BJ (cell line): ENCODE results near the gene PLD3. TPM values are rescaled to one million over a fixed set of nuclear protein-coding genes. Genes with fewer than 3 reads are reported as not detected.

Experiments
- CTCF ChIA-PET: fragments of 350-600 bp; formaldehyde crosslinking; extraction: SDS; loops from one replicate; lab custom pipeline; 2021; ENCODE audit warnings: antibody characterized with exemption, inconsistent platforms; lab: Yijun Ruan, JAX
- POLR2A ChIA-PET: fragments of 300-600 bp; sonication (Branson Sonifier 250); formaldehyde crosslinking; extraction: SDS; loops from one replicate; lab custom pipeline; 2021; ENCODE audit warnings: antibody characterized with exemption; lab: Charles Lee
- DNase-seq: peaks from one replicate; pipeline ENCODE4 v3.0.0-alpha.2; 2011; ENCODE audit warnings: low read depth
- H3K27me3 ChIP-seq: 2 replicates; pipeline ENCODE4 v1.6.0; 2011; ENCODE audit warnings: low read length; ENCODE audit not compliant: control insufficient read depth, insufficient read depth
- H3K36me3 ChIP-seq: 2 replicates; pipeline ENCODE4 v1.5.1; 2011; ENCODE audit warnings: low read length; ENCODE audit not compliant: control insufficient read depth, insufficient read depth
- H3K4me3 ChIP-seq: 2 replicates; pipeline ENCODE4 v1.5.1; 2011; ENCODE audit warnings: low read depth, mild to moderate bottlenecking, control low read depth, low read length
- CTCF ChIP-seq: IDR thresholded peaks from 2 replicates; pipeline ENCODE4 v1.5.1; 2011; ENCODE audit warnings: low read depth, mild to moderate bottlenecking, control low read depth, inconsistent platforms, low read length, moderate library complexity; ENCODE audit not compliant: insufficient read depth
- polyA plus RNA-seq: library from polyadenylated mRNA; depleted of rRNA; stranded (reverse); fragments of >200 nt; gene quantifications from 2 replicates; pipeline ENCODE4 v1.2.3, GENCODE V29; 2011

The PLD3 gene
- polyA plus RNA-seq, 1 experiment: 571 TPM

GRCh38 chr19:40415768-40416167, 67.3 kb downstream of the PLD3 start:
- no peak for DNase-seq
- Histone ChIP-seq H3K27me3 (no peaks in the 10 kb centered on the region), H3K36me3 (no peaks in the 10 kb centered on the region), H3K4me3 (no peak overlapping the region)
- ChIA-PET POLR2A (no interaction called here), CTCF (interaction anchor here (1.8 to 2.6 kb wide), 2 partner anchors 48 to 219 kb away, joined by 7 to 9 read pairs; no protein-coding TSS in a partner anchor)
- no peak for TF ChIP-seq CTCF

- no peak overlapping the region for H3K4me3 ChIP-seq
- DNase-seq: no peak
- no peak for TF ChIP-seq CTCF
- ChIA-PET CTCF (interaction anchor here (1.3 to 2.6 kb wide), 3 partner anchors 47 to 218 kb away, joined by 4 to 9 read pairs (median 7); no protein-coding TSS in a partner anchor), POLR2A (no interaction called here)
- H3K36me3 ChIP-seq: no peaks in the 10 kb centered on the region
- no peaks in the 10 kb centered on the region for H3K27me3 ChIP-seq
Observed at GRCh38 chr19:40416918-40417642, 68.6 kb downstream of the PLD3 start.

GRCh38 chr19:40417643-40417981, 69.1 kb downstream of the PLD3 start:
- ChIA-PET CTCF (interaction anchor here (1.2 to 2.6 kb wide), 3 partner anchors 12 to 112 kb away, joined by 3 to 9 read pairs (median 4); no protein-coding TSS in a partner anchor), POLR2A (no interaction called here)
- DNase-seq: no peak
- H3K4me3 ChIP-seq: no peak overlapping the region
- H3K36me3 ChIP-seq: peaks cover under 1% of the 10 kb centered on the region; the same call in 1 of the 2 replicates
- H3K27me3 ChIP-seq: no peaks in the 10 kb centered on the region
- no peak for TF ChIP-seq CTCF

- H3K4me3 ChIP-seq: no peak overlapping the region
- ChIA-PET CTCF (interaction anchor here (0.9 to 1.3 kb wide), 3 partner anchors 12 to 215 kb away, joined by 3 to 4 read pairs (median 4); no protein-coding TSS in a partner anchor), POLR2A (no interaction called here)
- no peak for DNase-seq
- no peak for TF ChIP-seq CTCF
- H3K27me3 ChIP-seq: no peaks in the 10 kb centered on the region
- peaks cover 4% of the 10 kb centered on the region for H3K36me3 ChIP-seq
Observed at GRCh38 chr19:40418040-40418439, 69.5 kb downstream of the PLD3 start.

GRCh38 chr19:40419066-40419612, 70.6 kb downstream of the PLD3 start:
- Histone ChIP-seq H3K27me3 (no peaks in the 10 kb centered on the region), H3K36me3 (peaks cover 8% of the 10 kb centered on the region), H3K4me3 (no peak overlapping the region)
- POLR2A ChIA-PET: no interaction called here
- no peak for DNase-seq
- TF ChIP-seq CTCF: no peak
- CTCF ChIA-PET: interaction anchor here (0.9 to 3.3 kb wide), 4 partner anchors 7 to 214 kb away, joined by 3 to 20 read pairs (median 10); no protein-coding TSS in a partner anchor
